ENCODE measurements around the gene ZPR1.
"Not testable (repeated sequence)": the region's sequence is repeated elsewhere in the genome, so short reads cannot be mapped to it uniquely, and the experiment has no call there.

ZPR1 gene

DNA sequence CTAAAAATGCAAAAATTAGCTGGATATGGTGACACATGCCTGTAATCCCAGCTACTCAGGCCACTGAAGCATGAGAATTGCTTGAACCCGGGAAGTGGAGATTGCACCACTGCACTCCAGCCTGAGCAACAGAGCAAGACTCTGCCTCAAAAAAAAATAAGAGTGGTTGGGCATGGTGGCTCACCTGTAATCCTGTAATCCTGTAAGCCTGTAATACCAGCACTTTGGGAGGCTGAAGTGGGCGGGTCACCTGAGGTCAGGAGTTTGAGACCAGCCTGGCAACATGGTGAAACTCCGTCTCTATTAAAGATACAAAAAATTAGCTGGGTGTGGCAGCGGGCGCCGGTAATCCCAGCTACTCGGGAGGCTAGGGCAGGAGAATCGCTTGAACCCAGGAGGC lies 31.8 kb downstream of the ZPR1 start:
- DNase-seq (ENCODE audit: low read depth), result not testable (repeated sequence)

DNA sequence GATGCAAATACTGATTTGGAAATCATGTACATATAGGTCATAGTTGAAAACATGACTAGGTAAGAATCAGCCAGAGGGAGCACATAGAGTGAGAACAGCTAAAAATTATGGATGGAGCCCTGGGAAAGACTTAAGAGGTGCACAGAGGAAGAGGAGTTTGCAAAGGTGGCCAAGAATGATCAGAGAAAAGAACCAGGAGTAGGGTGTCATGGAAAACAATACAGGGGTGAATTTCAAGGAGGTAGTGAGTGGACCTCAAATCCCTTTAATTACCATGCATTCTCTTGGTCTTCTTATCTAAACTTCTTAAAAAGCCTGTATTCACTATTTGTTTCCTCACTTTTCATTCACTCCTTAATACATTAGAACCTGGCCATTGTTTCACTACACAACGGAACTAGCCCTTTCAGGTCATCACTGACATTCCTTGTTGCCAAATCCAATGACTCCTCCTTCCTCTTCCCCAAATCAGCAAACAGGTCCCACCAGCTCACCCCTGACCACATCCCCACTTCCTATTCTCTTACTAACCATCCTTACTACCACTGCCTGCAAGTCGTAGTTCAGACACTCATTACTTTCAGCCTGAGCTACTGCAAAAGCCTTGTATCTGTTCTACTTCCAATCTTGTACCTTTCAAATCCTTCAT lies 37.6 kb downstream of the ZPR1 start:
- no peak for DNase-seq (ENCODE audit: low read depth)

DNA sequence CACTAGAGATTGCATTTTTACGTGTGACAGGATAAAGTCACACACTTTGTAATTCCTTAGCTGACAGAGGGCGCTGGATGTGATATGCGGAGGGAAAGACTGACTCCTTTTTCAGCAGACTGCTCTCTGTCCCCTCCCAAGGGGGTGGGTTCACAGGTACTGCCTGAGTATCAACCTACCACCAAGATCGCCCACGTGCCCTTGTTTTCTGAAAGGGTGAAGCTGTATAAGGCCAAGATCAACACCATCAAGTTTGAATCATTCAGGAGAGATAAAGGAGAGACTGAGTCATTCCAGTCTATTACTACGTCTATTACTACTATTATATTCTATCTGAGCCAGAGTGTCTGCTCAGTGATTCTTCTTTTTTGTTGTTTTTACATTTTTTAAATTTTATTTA lies 45.7 kb downstream of the ZPR1 start:
- DNase-seq (ENCODE audit: low read depth), result no peak

DNA sequence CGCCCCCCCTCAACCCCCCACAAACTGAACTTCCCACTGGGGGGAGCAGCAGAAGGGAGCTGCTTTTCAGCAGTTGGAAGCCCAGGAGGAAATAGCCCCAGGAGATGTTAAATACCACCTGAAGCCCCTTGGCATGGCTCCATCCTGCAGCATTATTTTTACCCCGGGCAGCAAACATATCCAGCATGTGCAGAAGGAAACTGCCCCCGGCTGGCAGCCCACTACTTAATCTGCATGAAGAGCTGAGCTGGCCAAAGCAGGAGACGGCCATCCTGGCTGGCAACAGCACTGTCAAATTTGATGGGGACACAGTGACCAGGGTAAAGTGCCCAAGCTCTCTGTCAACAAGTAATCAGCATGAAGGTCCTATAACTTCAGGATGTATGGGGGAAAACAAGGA lies 47.1 kb downstream of the ZPR1 start:
- no peak for DNase-seq (ENCODE audit: low read depth)

DNA sequence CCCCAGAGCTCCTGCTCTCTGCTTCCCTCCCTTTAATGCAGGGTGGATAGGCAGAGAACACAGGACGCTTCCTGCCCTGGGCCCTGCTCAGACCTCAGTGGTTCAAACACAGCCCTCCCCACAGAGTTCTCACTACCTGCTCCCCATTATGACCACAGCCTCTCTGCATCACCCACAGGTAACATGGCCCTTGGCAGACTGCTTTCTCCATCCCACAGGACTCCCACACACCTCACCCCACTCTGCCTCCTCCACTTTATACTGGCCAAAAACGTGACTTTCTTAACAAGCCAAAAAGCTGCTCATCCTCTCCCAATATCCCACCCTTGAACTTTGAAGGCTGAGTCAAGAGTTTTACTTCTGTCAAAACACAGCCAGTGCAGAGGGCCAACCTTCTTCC lies 48.8 kb downstream of the ZPR1 start:
- no peak for DNase-seq (ENCODE audit: low read depth)

DNA sequence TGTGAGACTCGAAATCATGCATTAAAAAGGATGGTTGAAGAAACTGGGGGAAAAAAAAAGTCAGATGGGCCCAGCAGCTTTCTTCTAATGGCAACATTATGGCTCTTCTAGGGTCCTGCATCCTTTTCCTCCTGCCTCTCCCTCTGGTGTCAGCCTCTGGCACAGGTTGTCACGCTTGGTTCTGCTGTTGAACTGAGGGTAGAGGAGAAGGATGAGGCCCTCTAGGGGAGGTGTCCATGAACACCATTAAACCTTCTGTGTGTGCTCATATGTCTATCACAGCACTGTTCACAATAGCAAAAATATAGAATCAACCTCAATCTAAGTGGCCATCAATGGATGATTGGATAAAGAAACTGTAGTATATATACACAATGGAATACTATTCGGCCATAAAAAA lies 51.1 kb downstream of the ZPR1 start:
- DNase-seq (ENCODE audit: low read depth), result no peak

DNA sequence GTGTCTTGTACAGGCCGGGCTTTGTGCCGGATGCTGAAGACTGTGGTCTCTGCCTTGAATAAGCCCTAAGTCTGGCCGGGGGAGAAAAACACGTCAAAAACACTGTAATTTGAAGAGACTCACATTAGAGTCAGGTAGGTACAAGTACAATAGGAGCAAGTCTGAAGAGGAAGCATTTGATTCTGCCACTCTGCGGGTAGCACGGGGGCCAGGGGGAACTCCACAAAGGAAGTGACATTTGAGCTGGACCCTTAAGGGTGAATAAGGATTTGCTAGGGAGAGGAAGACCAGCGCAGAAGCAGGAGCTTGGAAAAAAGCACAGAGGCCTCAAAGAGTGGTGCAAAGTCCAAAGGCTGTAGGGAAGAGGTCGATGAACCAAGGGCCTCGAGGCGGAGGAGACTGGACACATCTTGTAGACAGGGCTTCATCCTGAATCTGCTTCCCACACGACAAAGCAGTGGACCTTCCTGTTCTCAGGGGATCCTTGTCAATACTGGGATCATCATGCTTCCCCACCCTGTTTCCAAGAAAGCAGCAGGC lies 53.8 kb downstream of the ZPR1 start:
- DNase-seq (ENCODE audit: low read depth), result no peak

DNA sequence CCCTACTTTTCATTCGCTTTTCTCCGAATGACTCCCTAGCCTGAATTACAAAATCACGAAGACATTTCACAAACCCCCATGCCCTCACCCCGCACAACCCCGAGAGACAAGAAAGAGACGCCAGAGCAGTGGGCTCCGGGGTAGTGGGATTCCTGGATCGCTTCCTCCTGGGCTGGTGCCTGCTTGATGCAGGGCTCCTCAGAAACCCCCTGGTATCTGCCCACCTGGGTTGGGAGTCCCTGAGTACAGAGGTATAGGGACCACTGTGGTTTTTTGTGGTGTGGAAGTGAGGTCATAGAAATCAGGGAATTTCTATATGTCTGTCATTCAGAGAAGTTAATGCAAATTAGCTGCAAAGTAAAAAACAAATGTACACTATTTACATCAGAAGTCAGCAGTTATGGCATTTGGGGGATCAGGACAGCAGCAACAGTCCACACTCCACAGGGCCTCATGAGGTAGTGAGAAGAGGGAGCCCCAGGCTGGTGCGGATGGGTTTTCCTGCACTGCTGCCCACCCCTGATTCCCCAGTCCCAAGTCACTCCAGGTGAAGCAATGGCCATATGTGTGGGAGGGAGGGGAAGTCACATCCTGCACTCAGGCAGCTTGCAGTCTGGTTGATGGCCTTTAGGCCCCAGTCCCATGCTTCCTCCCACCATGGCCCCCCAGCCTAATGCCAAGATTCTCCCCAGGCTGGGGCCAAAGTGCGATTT lies 54.6 kb downstream of the ZPR1 start:
- no peak for DNase-seq (ENCODE audit: low read depth)

DNA sequence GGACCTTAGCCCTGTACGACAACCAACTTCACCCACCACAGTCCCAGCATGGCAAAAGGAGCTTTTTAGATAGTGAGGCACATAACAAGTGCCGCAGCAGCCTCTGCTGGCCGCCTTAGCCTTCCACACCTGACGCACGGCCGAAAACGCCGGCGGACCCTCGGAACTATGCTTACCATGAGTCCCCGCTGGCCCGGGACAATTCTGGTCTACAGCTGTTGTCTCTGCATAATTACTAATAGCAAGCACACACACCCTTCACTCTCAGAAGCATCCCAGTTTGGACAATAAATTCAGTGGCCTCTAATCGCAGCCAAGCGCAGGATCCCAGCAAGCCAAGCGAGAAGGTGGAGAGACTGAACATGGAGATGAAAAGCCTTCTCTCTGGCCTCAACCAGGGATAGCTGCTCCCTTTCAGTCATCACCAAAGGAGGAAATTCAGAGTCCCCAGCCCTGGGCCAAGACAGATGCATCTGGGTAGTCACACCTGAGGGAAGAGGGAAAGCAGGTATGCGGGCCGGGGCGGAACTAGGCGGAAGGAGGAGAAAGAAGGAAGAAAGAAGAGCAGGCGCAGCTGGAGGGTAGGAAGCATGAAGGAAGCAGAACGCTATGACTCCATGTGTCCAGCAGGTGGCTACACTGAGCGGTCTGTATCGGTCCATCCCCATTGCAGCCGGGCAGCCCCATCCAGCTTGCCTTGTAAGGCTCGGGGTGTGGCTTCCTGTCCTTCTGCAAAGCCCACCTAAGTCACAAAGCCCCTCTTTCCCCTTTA lies 55.4 kb downstream of the ZPR1 start:
- DNase-seq (ENCODE audit: low read depth), result peak; percentile 31

DNA sequence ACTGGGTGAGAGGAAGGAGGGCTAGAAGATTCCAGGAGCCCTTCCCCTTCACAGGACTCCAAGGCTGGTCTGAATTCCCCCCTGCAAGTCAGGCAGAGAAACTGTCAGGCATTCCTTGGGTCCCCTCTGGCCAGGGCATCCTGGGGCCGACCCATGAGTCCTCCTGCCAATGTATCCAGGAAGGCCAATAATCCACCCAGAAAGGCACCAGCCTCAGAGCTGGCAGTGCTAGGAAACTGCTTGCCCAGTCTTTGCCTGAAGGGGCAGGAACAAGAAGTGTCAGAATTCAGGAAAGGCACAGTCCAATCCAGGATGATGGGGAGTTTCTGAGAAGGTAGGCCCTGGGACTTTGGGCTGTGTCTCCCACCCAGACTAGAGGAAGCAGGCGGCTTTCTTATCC lies 56.0 kb downstream of the ZPR1 start:
- DNase-seq (ENCODE audit: low read depth), result no peak

DNA sequence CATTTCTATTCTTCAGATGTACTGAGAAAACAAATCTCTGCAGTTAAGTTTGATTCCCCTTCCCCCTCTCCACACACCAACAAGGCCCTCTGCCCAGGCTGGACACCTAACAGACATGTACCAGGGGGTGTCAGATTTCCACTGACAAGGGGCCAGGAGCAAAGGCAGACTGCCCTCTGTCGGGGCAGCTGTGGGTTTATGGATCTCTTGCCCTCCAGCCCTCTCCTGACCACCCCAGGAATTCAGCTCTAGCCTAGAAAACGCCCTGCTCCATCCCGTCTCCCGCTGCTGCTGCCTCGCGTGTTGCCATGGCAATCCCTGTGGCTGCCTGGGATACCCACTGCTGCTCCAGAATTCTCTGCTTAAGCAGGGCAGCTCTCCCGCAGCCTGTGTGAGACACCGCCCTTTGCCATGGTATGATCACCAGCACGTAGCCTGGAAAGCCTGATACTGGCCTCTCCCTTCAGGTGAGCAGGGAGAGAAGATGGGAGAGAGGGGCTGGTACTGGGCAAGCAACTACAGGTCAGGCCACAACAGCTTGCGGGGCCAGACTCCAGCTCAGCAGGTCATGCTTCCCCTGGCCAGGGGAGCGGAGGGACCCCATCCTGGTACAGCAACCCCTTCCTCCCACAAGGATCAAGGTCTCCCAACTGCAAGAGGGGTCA lies 56.6 kb downstream of the ZPR1 start:
- no peak for DNase-seq (ENCODE audit: low read depth)

DNA sequence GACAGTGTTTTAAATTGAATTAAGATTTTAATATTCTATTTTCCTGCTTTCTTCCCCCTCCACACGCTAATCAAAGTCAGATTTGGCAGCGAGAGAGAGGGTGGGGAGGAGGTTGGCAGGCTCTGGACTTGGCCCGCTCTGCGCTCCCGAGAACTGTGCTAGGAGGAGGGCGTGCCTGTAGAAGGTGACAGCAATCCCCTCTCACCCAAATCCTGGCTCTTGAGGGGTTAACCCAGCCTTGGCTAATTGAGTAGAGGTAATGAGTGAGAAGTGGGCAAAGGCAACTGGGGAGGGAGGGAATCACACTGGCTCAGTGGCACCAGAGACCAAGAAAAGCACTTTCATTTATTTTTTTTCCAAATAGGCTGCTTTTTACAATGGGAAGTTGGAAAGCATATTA lies 57.2 kb downstream of the ZPR1 start:
- DNase-seq (ENCODE audit: low read depth), result no peak

DNA sequence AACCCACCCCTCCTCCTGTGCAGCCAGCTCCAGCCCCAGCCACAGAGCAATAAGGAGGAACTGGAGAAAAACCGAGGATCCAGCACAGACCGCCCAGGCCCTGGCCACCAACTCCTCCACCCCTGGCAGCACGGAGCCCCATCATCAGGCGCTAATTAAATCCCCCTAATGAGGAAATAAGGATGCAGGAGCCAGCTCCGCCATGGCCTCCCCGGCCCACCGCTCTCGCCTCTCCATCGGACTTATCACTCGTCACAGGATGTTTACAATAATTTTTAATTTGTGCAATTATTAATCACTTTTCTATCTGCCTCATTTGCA lies 57.6 kb downstream of the ZPR1 start:
- no peak for DNase-seq (ENCODE audit: low read depth)

DNA sequence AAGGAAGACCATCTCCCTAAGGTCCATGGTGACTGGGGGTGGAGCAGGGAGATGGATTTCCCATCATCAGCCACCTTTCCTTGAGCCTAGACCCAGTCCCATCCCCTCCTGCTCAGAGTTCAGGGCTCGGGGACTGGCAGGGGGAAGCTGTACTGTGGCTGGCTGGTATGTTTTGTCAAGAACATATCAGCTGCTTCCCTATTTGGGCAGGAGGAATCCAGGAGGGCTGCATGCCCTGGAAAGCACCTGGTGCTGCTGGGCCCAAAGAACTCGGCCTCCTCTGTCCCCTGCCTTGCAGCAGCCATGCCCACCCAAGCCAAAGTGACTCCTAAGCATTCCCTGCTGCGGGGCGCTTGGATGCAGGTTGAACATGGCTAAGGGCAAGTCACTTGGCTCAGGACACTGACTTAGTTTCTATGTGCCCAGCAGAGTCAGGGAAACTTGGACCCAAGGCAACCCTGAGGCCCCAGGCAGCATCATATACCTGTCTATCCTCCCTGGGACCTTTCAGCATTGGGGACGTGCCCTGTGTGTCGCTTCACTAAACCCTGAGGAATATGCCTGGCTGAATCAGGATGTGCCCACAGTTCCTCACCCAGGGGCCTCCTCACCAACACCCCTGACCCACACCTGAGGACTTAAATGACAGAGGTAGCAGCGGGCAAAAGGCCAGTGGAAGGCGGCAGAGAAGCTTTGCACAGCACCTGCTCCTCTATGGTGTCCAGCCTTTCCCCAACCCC lies 58.2 kb downstream of the ZPR1 start:
- no peak for DNase-seq (ENCODE audit: low read depth)

DNA sequence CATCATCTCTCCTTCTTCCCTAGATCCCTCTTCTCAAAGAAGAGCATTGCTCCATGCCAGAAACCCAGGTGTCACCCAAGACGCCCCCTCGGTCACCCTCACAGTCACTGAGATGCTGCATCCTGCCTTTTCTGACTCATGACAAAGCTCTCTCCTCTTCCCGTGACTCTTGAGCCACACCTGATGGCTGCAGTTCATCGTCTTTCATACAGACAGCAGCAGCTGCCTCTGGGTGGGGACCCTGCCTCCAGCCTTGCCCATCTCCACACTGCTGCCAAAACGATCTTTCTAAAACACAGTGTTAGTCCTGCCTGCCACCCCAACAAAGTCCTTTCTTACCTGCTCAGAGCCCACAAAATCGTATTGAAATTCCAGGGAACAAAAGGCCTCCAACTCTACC lies 59.8 kb downstream of the ZPR1 start:
- DNase-seq (ENCODE audit: low read depth), result no peak

DNA sequence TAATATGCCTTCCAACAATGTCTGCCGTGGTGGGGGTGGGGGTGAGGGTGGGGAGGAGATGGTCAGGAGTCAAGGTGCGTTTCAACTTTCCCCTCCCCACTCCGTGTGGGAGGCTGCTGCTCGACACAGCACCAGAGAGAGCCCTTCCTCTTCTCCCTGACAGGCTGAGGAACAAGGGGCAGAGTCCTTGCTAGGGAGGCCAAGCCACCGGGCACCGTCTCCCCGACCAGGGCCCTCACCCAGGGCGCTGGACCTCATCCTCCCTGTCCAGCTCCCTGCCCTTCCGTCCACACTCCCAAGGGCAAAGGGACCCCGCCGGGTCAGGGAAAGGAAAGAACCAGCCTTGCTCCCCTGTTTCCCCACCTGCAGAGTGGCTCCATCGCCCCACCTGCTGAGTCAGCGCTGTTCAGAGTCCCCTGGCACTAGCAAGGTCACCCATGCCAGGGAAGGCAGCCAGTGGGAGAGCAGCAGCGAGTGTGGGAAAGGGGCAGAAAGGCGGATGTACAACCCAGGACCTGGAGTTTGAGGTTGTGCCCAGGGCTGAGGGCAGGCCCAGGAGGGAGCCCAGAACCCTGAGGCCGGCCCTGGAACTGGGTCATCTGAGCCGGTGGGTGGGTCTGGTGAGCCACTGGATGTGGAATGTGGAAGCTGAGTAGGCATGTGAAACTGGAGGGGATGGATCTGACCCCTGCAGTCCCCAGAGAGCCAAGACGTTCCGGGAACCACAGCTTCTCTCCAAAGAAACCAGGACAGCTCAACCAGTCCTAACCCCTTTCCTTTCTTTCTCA lies 62.2 kb downstream of the ZPR1 start:
- no peak for DNase-seq (ENCODE audit: low read depth)

DNA sequence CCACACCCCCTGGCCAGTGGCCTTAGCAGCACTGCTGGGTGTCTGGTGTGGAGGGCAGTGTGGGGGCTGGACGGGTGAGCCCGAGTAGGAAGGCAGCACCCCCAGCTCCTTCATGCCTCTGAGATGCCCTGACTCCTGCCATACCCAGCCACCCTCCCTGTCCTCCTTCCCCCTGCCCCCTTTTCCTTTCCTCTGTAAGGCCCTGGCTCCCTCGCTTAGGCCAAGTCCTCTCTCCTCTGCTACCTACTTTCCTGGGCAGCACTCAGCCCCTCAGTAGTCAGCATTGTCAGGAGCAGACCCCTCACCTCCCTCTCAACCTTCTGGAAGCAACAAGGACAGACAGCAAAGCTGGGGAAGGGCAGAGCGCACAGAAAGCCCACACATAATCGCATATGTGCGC lies 63.0 kb downstream of the ZPR1 start:
- DNase-seq (ENCODE audit: low read depth), result no peak
